Coronary artery (tissue), 2 donors: Measurements from ENCODE around the gene GCNT2.
"Not testable (repeated sequence)": the region's sequence is repeated elsewhere in the genome, so short reads cannot be mapped to it uniquely, and the experiment has no call there.

Experiments used
- DNase-seq: peaks from one replicate; pipeline ENCODE4 v3.0.0-alpha.2; 2017; ENCODE audit warnings: low spot score
- H3K27ac ChIP-seq, 2 donors: fragments of 200-600 bp; sonication (generic); one replicate each; pipeline ENCODE4 v1.5.1; 2016 to 2019
- H3K4me3 ChIP-seq: fragments of 200-600 bp; sonication (generic); 2 replicates; pipeline ENCODE4 v1.5.1; 2016; ENCODE audit warnings: mild to moderate bottlenecking, moderate library complexity
- TF ChIP-seq, protein P1 (sequence below): fragments of 200-600 bp; sonication (generic); IDR thresholded peaks from one replicate; pipeline ENCODE4 v1.5.1; 2019; ENCODE audit warnings: antibody characterized with exemption

The GCNT2 gene

GRCh38 chr6:10580570-10580969 is 59.4 kb downstream of the GCNT2 start:
- TF ChIP-seq, protein P1, sequence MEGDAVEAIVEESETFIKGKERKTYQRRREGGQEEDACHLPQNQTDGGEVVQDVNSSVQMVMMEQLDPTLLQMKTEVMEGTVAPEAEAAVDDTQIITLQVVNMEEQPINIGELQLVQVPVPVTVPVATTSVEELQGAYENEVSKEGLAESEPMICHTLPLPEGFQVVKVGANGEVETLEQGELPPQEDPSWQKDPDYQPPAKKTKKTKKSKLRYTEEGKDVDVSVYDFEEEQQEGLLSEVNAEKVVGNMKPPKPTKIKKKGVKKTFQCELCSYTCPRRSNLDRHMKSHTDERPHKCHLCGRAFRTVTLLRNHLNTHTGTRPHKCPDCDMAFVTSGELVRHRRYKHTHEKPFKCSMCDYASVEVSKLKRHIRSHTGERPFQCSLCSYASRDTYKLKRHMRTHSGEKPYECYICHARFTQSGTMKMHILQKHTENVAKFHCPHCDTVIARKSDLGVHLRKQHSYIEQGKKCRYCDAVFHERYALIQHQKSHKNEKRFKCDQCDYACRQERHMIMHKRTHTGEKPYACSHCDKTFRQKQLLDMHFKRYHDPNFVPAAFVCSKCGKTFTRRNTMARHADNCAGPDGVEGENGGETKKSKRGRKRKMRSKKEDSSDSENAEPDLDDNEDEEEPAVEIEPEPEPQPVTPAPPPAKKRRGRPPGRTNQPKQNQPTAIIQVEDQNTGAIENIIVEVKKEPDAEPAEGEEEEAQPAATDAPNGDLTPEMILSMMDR = no peak
- H3K27ac ChIP-seq = no peak overlapping the region
- no peak overlapping the region for H3K4me3 ChIP-seq
- peak; percentile 22 for DNase-seq

GRCh38 chr6:10581402-10581801 is 60.3 kb downstream of the GCNT2 start:
- H3K27ac ChIP-seq, DNase-seq, H3K4me3 ChIP-seq: not testable (repeated sequence)

GRCh38 chr6:10582774-10583508 is 61.8 kb downstream of the GCNT2 start:
- TF ChIP-seq, protein P1 = no peak
- H3K4me3 ChIP-seq = no peak overlapping the region
- no peak overlapping the region for H3K27ac ChIP-seq
- DNase-seq = no peak

DNA sequence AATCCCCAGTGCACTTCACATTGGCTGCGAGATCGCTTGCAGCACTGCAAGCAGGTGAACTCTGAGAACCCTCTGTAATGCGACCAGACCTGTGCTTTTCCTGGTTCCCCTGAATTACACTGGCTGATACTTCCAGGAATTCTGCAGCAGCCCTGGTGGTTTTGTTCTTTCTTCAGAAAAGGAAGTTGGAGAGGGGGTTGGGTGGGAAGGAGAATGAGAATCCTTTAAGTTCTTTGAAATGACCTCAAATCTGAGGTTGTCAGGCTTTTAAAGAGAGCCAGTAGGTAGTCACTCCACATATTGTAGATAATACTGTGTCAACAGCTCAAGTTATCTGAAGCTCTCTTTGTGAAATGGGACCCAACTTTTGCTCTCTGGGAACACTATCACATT is 62.4 kb downstream of the GCNT2 start:
- DNase-seq = no peak
- TF ChIP-seq, protein P1 = no peak
- Histone ChIP-seq H3K4me3 (no peak overlapping the region), H3K27ac (no peak overlapping the region)

DNA sequence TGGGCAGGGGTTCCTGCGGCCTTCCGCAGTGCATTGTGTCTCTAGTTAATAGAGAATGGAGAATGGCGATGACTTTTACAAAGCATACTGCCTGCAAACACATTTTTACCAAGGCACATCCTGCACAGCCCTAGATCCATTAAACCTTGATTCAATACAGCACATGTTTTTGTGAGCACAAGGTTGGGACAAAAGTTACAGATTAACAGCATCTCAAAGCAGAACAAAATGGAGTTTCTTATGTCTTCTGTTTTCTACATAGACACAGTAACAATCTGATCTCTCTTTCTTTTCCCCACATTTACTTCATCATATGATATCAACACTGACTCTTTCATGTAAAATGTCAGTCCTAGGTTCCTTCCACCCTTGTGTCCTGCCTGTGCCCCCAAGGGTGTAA is 63.5 kb downstream of the GCNT2 start:
- TF ChIP-seq, protein P1 = no peak
- Histone ChIP-seq H3K27ac (no peak overlapping the region), H3K4me3 (no peak overlapping the region)
- DNase-seq = no peak

DNA sequence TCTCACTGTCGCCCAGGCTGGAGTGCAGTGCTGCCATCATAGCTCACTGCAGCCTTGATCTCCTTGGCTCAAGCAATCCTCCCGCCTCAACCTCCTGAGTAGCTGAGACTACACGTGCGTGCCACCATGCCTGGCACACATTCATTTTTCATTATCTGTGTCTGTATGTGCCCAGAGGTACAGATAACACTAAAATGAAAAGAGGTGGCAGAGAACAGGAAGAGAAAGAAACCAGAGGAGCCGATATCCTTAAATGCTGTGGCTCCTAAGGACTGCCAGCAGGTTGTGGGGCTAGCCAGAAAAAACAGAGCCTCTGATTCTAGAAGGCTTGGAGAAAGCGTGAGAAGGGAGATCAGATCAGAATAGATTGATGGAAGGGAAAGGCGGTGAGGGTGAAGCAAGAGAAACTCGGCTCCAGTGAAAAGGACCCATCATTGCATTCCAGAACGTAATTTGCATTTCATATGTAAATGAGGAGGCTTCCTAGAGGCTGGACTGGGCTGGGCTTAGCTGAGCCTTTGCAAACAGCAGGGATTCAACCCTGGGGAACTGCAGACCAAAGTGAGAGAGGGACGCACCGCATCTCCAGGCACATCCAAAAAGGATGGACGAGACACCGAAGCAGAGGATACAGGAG is 64.2 kb downstream of the GCNT2 start:
- peak; percentile 11 for DNase-seq
- TF ChIP-seq, protein P1 = no peak
- H3K27ac ChIP-seq = no peak overlapping the region
- no peak overlapping the region for H3K4me3 ChIP-seq

DNA sequence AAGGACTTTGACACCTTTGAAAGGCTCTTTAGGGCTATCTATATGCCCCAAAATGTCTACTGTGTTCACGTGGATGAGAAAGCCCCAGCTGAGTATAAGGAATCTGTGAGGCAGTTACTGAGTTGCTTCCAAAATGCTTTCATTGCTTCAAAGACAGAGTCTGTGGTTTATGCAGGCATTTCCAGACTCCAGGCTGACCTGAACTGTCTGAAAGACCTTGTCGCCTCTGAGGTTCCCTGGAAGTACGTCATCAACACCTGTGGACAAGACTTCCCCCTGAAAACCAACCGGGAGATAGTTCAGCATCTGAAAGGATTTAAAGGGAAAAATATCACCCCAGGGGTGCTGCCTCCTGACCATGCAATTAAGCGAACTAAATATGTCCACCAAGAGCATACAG is 65.2 kb downstream of the GCNT2 start:
- TF ChIP-seq, protein P1 = no peak
- no peak overlapping the region for H3K4me3 ChIP-seq
- no peak overlapping the region for H3K27ac ChIP-seq
- no peak for DNase-seq
